GM21526 (cell line): ENCODE results near the gene SCLY.

Source experiments
- ATAC-seq: cut with Tn5 transposase; IDR thresholded peaks from one replicate; pipeline ENCODE4 v1.9.1; 2021; ENCODE audit warnings: moderate library complexity; ENCODE audit not compliant: unreplicated experiment, low FRiP score

Gene SCLY

DNA sequence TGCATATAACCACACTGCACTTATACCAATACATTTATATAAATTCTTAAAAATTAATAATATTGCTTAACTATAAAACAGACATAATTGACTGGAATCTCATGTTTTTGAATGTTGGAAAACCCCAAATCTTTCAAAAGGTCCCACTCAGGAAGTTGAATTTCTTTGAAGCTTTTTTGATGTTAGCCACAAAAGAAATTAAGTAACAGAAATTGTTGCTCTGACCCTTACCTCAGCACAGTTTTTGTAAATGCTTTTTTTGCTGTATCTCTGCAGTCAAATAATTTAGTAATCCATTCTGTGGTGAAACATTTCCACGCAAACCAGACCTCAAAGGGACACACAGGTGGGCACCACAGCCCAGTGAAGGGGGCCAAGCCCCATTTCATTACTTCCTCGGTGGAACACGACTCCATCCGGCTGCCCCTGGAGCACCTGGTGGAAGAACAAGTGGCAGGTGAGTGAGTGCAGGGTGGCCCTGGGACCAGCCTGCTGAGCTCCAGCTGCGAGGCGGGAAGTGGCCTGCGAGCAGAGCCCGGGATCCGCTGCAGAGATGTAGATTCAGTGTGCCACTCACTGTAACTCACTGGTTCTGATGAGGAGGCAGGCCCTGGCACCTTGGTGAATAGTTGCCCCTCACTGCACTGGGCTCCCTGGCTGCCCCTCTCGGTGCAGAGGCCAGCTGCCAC, 8.4 kb downstream of the SCLY start:
- ATAC-seq, result no peak

DNA sequence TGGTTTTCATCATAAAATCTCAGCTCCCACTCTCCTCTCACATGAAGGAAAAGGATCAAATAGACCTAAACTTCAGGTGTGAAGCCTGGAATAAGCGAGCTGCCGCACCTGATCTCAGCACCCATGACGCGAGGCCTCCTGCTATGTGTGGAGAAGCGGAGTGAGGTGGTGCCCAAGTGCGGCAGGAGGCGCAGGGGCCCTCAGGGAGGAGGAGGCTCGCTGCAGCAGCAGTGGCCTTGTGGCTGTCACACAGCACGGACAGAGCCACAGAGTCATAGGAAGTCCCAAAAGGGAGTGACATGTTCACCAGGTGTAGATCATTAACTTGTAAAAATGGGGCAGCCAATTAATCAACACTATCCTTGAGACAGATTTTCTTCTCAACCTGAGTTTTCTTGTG, 9.1 kb downstream of the SCLY start:
- ATAC-seq, result no peak

DNA sequence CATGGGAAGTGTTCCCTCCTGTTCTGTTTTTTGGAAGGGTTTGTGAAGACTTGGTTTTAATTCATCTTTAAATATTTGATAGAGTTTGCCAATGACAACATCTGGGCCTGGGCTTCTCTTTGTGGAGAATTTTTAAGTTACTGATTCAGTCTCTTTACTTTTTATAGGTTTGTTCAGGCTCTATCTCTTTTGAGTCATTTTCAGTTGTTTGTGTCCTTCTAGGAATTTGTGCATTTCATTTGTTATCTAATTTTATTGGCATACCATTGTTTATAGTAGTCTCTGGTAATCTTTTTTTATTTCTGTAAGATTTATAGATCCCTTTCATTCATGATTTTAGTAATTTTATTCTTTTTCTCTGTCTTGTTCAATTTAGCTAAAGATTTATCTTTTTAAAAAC, 14.6 kb downstream of the SCLY start:
- ATAC-seq, result no peak

DNA sequence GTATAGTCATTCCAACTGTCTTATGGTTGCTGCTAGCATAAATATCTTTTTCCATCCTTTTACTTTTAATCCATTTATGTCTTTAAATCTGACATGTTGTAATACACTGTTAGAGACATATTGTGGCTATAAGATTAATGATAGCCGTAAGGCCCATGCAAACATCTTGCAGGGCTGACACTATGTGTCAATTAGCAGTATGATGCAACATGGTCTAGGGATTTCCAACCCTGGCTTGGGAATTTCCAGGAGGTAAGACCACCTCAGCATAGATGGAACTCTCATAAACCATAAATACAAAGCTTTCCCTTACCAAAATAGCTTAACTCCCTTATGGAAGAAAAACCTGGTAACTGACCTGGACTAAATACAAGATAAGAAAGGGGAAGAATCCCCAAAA, 16.5 kb downstream of the SCLY start:
- ATAC-seq, result no peak

DNA sequence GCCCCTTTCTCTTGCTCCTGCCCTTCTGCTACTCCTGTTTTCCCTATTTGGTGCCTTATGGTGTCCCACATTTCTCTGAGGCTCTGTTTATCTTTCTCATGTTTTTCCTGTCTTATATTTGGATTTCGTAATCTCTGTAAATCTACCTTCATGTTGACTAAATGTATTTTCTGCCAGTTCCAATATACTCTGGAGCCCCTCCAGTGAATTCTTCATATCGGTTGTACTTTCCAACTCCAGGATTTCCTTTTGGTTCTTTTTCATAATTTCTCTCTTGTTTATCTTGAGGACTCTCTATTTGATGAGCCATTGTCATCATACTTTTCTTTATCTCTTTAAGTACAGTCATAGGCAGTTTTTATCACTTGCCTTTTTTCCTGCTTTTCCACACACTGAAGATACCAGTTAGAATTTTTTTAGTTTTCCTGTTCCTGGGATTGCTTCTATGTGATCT, 19.1 kb downstream of the SCLY start:
- no peak for ATAC-seq

DNA sequence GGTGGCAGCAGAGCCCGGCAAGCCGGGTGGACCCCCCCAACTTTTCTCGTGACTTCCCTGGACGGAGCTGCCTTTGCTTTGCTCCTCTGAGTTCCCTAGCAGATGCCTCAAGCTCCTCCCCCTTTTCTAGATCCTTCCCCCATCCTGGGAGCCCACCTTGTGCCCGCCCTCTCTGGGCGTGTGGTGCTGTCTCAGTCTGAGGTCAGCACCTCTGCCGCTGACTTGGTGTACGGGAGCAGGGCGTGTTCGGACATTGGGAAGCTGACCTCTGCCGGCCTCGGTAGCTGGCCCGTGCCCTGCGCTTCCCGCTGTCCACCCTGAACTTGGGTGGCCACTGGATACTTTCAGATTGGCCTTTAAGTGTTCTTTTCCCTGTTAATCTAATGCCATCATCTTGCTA, 19.7 kb downstream of the SCLY start:
- no peak for ATAC-seq

DNA sequence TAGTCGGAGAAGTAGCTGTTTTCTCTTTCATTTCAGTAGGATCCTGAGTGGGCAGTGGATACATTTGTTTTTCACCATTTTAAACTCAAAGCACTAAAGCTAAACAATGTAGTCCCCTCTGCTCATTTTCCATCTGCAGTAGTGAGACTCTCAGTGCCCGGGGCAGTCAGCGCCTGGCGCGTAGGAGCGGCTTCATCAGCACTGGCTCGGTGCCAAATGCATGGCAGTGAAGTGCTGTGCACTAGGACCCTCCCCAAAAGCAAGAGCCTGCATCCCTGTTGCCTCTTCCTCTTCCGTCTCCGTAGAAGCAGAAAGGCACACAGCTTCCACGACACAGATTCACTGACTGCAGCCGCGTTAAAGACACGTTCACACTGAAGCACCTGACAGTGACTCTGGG, 20.3 kb downstream of the SCLY start:
- ATAC-seq, result no peak

DNA sequence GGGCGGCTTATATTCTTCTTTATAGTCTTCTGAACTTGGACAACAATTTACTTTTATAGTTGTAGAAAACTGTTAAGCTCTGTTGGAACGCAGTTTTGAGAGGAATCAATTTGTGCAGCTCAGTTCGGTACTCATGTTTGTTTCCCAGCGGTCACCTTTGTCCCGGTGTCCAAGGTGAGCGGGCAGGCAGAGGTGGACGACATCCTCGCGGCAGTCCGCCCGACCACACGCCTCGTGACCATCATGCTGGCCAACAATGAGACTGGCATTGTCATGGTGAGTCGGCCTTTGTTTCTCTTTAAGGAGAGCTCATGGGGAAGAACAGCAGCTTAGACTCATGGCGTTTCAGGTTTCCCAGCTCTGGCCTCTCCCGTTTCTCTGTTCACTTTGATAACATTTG, 20.8 kb downstream of the SCLY start:
- ATAC-seq, result no peak

DNA sequence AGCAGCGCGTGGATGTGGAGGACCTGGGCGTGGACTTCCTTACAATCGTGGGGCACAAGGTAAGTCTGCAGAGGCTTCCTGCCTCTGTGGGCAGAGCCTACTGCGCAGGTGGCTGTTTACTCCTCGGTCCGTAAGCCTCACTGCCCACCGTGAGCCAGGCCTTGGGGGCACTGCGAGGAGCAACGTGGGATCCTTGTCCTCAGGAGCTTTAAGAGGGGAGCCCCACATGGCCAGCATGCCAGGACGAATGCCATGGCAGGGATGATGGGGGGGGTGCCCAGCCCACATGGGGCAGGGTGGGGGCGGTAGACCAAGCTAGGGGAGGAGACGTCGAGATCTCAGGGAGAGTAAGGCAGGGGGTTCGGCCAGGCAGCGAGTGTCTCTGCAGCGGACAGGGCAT, 21.4 kb downstream of the SCLY start:
- no peak for ATAC-seq

DNA sequence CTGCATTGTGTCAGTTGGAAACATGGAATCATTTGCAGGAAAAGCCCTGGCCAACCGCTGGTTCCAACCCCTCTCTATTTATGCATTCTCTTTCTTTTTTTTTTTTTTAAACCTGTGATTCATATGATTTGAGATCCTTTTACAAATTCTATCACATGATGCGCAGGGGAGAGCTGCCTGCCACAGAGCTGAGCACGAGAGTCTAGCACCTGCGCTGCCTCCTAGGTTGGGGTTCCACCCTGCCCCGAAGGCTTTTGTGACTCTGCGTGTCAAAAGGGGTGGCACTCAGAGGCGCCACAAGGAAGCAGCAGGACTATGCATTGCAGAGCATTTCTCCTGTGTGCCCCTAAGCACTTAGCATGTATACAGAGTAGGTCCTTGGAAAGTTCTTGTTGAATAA, 22.0 kb downstream of the SCLY start:
- no peak for ATAC-seq

DNA sequence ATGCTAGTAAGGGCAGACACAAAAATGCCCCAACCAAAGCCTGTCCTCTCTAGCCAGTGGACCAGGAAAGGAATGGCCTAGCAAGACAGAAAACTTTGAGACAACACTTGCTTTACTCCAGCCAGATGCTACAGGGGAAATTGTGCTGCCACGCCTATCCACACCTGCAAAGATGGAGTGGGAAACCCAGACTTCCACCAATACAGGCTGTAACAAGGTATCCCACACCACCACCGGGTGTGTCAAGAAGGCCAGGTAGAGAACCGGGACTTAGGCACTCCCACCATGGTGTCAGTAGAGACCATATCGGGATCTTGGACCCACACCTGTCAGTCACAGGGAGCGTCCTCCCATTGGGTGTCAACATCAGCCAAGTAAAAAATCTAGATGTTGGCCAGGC, 23.1 kb downstream of the SCLY start:
- no peak for ATAC-seq

DNA sequence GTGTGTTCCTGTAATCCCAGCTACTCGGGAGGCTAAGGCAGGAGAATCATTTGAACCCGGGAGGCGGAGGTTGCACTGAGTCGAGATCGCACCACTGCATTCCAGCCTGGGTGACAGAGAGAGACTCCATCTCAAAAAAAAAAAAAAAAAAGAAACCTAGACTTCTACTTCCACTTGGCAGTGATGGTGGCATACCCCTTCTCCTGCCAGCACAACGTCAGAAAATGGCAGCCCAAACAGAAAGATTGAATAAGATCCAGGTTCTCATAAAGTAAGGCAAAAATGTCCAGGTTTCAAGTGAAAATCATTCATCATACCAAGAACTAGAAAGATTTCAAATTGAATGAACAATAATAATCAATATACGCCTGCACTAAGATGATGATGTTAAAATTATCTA, 24.0 kb downstream of the SCLY start:
- ATAC-seq, result no peak

DNA sequence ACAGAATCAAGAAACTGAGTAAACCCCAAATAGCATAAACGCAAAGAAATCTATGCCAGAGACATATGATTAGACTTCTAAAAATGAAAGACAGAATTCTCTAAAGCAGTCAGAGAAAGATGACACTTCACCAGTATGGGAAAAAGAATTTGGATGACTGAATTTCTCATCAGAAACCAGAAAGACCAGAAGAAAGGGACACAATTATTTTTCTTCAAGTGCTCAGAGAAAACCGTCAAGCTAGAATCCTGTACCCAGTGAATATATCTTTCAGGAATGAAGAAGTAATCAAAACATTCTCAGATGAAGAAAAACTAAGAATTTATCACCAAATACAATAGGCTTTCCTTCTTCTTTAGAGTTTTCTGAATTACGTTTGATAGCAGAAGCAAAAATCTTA, 25.1 kb downstream of the SCLY start:
- ATAC-seq, result no peak

DNA sequence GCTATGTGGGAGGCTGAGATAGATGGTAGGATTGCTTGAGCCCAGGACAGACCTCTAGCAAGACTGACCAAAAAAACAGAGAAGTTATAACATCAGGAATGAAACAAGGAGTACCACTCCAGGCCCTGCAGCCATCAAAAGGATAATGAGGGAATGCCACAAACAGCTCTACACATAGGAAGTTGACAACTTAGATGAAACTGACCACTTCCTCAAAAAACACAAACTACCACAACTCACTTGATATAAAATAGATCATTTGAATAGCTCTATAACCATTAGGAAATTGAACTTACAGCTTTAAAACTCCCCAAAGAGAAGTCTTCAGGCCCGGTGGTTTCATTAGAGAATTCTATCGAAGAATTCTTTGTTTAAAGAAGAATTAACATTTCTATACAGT, 26.4 kb downstream of the SCLY start:
- ATAC-seq, result no peak

DNA sequence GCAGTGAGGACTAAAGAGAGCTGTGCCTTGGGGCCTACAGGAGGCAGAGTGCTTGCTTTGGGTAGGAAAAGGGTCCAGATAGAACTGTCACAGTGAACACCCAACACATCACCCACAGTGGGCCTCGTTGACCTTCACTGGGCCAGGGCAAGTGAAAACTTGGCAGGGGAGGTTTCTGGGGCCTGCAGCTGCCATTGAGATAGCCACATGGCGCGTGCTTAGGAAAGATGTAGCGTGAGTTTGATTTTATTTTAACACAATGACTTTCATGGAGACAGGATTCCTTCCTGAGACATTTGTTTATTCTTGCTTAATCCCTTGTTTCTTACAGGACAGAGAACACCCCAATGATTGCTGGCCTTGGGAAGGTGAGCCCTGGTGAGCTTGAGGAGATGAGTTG, 30.1 kb downstream of the SCLY start:
- no peak for ATAC-seq

DNA sequence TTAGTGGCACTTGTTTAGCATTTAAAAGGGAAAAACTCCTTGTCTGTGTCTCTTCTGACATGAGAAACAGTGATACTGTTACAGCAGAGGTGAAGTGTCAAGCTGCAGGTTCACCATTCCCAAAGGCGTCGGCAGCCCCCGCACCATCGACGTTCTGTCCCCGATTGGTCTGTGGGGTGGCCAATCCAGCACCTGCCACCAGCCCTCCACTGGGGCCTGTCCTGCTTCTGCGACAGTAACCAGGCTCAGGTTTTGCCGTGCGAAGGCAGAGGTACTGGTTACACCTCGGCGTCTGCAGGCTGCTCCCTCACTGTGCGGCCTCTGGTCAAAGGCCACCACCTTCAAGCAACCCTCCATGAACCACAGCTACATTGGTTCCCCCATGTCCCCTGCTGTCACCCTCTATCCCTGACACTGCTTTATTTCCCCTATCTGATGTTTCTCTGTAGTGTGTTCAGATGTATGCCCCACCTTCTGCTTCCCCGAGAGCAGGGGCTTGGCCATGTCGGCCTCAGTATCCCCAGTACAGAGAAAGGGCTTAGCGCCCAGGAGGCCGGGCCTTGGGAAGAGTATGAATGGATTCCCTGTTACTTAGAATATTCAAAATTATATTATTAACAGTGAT, 30.7 kb downstream of the SCLY start:
- no peak for ATAC-seq

DNA sequence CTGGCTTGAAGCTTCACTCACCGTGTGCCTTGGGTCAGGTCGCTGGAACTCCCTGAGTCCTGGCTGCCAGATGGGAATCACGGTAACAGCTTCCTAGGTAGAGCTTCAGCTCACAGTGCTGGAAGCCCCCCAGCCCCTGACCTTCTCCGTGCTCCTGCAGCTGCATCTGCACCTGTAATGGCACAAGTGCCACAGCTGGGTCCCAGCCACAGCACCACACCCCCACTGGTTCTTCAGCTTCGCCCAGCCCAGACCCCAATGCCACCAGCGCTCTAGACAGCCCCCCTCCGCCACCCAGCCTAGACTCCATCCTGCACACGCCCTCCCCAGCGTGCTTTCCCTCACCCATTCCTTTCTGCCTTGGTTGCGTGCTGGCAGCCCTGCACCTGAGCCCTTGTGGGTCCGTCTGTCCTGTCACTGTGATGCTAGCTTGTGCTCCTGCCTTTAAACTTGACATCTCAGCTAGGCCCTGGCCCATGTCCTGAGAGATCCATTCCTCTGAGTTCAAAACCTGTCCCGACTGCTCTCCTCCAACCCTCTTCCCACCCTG, 31.8 kb downstream of the SCLY start:
- ATAC-seq, result no peak

DNA sequence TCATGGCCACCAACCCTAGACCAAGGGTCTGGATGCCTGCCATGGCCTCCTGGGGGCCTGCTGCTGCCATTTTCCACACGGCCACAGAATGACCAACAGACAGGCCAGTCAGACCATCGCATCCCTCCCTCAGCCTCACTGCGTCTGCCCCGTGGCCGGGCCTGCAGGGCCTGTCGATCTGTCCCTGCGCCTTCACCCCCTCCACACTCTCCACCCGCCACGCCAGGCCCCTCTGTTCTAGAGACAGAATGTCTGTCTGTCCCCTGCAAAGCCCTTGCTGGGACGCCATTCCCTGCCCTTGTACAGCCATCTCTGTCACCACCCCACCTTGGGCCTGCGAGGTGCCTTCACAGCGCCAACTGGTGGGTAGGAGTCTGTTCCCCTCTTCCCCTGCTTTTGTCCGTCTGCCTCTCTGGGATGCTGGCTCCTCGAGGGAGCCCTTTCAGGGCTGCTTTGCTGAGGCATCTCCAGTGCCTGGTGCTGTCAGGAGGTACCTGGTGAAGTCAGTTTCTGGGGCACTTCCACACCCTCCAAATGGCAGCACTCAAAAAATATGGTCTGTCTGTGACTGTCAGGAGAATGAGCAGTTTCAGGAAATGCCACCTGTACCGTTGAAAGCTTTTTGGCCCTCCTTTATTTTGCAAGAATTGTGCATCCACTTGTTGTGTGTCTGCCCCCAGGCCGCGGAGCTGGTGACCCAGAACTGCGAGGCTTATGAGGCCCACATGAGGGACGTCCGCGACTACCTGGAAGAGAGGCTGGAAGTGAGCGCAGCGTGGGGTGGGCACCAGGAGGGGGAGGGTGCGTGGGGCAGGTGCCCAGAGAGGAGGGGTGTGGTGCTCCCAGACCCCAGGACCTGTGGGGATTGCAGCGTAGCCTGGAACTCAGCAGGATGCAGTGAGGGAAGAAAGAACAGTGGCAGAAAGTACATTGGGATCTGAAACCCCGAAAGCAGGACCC, 32.7 kb downstream of the SCLY start:
- no peak for ATAC-seq

DNA sequence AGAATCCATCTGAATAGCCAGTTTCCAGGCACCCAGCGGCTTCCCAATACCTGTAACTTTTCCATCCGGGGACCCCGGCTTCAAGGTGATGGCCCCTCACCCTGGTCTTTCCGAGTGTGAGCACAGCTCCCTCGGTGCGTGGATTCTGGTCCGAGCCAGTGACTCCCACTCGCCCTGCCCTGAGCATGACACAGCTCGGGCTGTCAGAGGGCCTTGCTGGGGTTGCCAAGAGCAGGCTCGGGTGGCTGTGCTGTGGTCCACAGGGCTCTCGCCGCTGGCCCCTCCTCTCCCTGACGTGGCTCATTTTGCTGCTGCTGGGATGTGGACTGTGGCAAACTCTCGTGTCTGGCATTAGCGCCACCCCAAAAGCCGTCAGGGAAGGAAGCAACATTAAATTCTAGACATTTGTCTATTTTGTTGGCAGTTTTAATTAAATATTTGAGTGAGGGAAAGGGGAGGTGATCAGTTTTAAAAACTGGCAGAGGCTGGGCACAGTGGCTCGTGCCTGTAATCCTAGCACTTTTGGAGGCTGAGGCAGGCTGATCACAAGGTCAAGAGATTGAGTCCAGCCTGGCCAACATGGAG, 33.7 kb downstream of the SCLY start:
- no peak for ATAC-seq

DNA sequence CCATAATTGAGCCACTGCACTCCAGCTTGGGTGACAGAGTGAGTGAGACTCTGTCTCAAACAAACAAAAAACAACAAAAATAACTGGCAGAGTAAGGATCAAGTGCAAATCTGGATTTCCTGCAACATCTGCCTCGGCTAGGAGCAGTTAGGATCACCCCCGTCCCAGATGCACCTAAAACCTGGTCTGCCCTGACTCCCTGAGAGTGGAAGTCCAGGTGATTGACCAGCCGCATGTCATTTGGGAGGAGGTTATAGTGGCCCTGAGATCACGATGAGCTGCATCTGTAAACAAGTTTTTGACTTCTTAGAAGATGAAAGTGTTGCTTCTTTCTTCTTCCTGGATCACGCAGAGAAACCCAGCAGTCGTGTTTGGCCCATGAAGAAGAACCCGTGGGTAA, 34.3 kb downstream of the SCLY start:
- no peak for ATAC-seq
